Endothelial cell of umbilical vein (primary cell): ENCODE measurements around the gene DDAH2.

ENCODE experiments used
- EZH2 ChIP-seq: IDR thresholded peaks from 2 replicates; pipeline ENCODE4 v1.6.1; 2012; ENCODE audit warnings: borderline replicate concordance, low read depth, mild to moderate bottlenecking, moderate library complexity, low read length, inconsistent platforms; ENCODE audit not compliant: severe bottlenecking
- POLR2A ChIP-seq: IDR thresholded peaks from 2 replicates; pipeline ENCODE4 v1.6.1; 2012; ENCODE audit warnings: low read depth, mild to moderate bottlenecking, control low read depth, low read length
- TF ChIP-seq, protein P1 (sequence below), 2 donors: IDR thresholded peaks; 1 replicate in 1 of 2; 2 replicates in 1 of 2; pipeline ENCODE4 v1.5.1; 2011; ENCODE audit warnings: low read length in 2 of 2, mild to moderate bottlenecking in 2 of 2, moderate library complexity in 2 of 2, control low read depth in 1 of 2, inconsistent platforms in 1 of 2, low read depth in 1 of 2; ENCODE audit not compliant: insufficient read depth in 1 of 2; ENCODE audit errors: extremely low read depth in 1 of 2

- TF ChIP-seq EZH2, result no peak
- TF ChIP-seq, protein P1, sequence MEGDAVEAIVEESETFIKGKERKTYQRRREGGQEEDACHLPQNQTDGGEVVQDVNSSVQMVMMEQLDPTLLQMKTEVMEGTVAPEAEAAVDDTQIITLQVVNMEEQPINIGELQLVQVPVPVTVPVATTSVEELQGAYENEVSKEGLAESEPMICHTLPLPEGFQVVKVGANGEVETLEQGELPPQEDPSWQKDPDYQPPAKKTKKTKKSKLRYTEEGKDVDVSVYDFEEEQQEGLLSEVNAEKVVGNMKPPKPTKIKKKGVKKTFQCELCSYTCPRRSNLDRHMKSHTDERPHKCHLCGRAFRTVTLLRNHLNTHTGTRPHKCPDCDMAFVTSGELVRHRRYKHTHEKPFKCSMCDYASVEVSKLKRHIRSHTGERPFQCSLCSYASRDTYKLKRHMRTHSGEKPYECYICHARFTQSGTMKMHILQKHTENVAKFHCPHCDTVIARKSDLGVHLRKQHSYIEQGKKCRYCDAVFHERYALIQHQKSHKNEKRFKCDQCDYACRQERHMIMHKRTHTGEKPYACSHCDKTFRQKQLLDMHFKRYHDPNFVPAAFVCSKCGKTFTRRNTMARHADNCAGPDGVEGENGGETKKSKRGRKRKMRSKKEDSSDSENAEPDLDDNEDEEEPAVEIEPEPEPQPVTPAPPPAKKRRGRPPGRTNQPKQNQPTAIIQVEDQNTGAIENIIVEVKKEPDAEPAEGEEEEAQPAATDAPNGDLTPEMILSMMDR (IDR thresholded peaks at IDR 0.05; ENCODE audit: extremely low read depth in 1 of 2, insufficient read depth in 1 of 2, low read depth in 1 of 2, low read length in 2 of 2), result no peak
- no peak for TF ChIP-seq POLR2A
Observed at GRCh38 chr6:31717499-31718222, 11.4 kb downstream of the DDAH2 start.
